IMR-90 (cell line): ENCODE results near the gene FBN3.

Experiments
- BHLHE40 ChIP-seq: fragments of 150-350 bp; IDR thresholded peaks from 2 replicates; pipeline ENCODE4 v1.6.1; 2016; ENCODE audit warnings: mild to moderate bottlenecking, low read depth, low read length
- CEBPB ChIP-seq: IDR thresholded peaks from 2 replicates; pipeline ENCODE4 v1.6.1; 2012; ENCODE audit warnings: low read depth, low read length, improper control_type of control experiment
- CHD1 ChIP-seq: IDR thresholded peaks from 2 replicates; pipeline ENCODE4 v1.6.1; 2012; ENCODE audit warnings: low read depth, low read length, improper control_type of control experiment
- FOS ChIP-seq: fragments of 150-350 bp; IDR thresholded peaks from 2 replicates; pipeline ENCODE4 v1.6.1; 2016; ENCODE audit warnings: low read depth, low read length
- MAFK ChIP-seq: IDR thresholded peaks from 2 replicates; pipeline ENCODE4 v1.6.1; 2012; ENCODE audit warnings: low read depth, low read length, improper control_type of control experiment
- MAZ ChIP-seq: IDR thresholded peaks from 2 replicates; pipeline ENCODE4 v1.6.1; 2012; ENCODE audit warnings: low read depth, mild to moderate bottlenecking, low read length, improper control_type of control experiment, moderate library complexity, borderline replicate concordance
- MXI1 ChIP-seq: IDR thresholded peaks from 2 replicates; pipeline ENCODE4 v1.6.1; 2012; ENCODE audit warnings: low read depth, mild to moderate bottlenecking, low read length, moderate library complexity, borderline replicate concordance
- POLR2A ChIP-seq: IDR thresholded peaks from 2 replicates; pipeline ENCODE4 v1.6.1; 2012; ENCODE audit warnings: mild to moderate bottlenecking, low read depth, low read length
- RAD21 ChIP-seq: IDR thresholded peaks from 2 replicates; pipeline ENCODE4 v1.6.1; 2012; ENCODE audit warnings: low read length, improper control_type of control experiment
- RCOR1 ChIP-seq: IDR thresholded peaks from 2 replicates; pipeline ENCODE4 v1.6.1; 2012; ENCODE audit warnings: mild to moderate bottlenecking, low read length, improper control_type of control experiment; ENCODE audit not compliant: insufficient replicate concordance
- RFX5 ChIP-seq: IDR thresholded peaks from 2 replicates; pipeline ENCODE4 v1.8.0; 2012; ENCODE audit warnings: low read depth, mild to moderate bottlenecking, low read length, moderate library complexity
- SMC3 ChIP-seq: fragments of 150-350 bp; IDR thresholded peaks from 2 replicates; pipeline ENCODE4 v1.6.1; 2016; ENCODE audit warnings: low read depth, mild to moderate bottlenecking, antibody characterized with exemption, low read length, moderate library complexity
- USF2 ChIP-seq: fragments of 150-350 bp; IDR thresholded peaks from 2 replicates; pipeline ENCODE4 v1.6.1; 2017; ENCODE audit warnings: mild to moderate bottlenecking, antibody characterized with exemption, low read length, low read depth
- TF ChIP-seq, protein P1 (sequence below): conservative IDR thresholded peaks from 2 replicates; pipeline ENCODE4 v1.5.1; 2012; ENCODE audit warnings: mild to moderate bottlenecking, low read depth, low read length, improper control_type of control experiment

- TF ChIP-seq RCOR1 (no peak), POLR2A (no peak), MAFK (no peak), USF2 (no peak), RAD21 (no peak), CEBPB (no peak), CHD1 (no peak), SMC3 (no peak), RFX5 (no peak), BHLHE40 (no peak), FOS (no peak), MXI1 (no peak), MAZ (no peak)
- TF ChIP-seq, protein P1, sequence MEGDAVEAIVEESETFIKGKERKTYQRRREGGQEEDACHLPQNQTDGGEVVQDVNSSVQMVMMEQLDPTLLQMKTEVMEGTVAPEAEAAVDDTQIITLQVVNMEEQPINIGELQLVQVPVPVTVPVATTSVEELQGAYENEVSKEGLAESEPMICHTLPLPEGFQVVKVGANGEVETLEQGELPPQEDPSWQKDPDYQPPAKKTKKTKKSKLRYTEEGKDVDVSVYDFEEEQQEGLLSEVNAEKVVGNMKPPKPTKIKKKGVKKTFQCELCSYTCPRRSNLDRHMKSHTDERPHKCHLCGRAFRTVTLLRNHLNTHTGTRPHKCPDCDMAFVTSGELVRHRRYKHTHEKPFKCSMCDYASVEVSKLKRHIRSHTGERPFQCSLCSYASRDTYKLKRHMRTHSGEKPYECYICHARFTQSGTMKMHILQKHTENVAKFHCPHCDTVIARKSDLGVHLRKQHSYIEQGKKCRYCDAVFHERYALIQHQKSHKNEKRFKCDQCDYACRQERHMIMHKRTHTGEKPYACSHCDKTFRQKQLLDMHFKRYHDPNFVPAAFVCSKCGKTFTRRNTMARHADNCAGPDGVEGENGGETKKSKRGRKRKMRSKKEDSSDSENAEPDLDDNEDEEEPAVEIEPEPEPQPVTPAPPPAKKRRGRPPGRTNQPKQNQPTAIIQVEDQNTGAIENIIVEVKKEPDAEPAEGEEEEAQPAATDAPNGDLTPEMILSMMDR = no peak
These were observed 2.3 kb upstream of the FBN3 start for GRCh38 chr19:8151767-8152035.
